ACC112 (cell line): Measurements from ENCODE around the gene EHD3.

Experiments used
- H2AFZ ChIP-seq: fragments of 200-600 bp; sonication (generic); one replicate; pipeline ENCODE4 v1.6.0; 2017; ENCODE audit warnings: antibody characterized with exemption, low read length; ENCODE audit not compliant: unreplicated experiment
- H3K27ac ChIP-seq: fragments of 200-600 bp; sonication (generic); 2 replicates; pipeline ENCODE4 v1.5.1; 2014; ENCODE audit warnings: low read depth, mild to moderate bottlenecking, antibody characterized with exemption, low read length, moderate library complexity
- H3K27me3 ChIP-seq: fragments of 200-600 bp; sonication (generic); 2 replicates; pipeline ENCODE4 v1.6.1; 2014; ENCODE audit warnings: mild to moderate bottlenecking, antibody characterized with exemption, low read length, moderate library complexity, mixed read lengths; ENCODE audit not compliant: insufficient read depth
- H3K36me3 ChIP-seq: fragments of 200-600 bp; sonication (generic); 2 replicates; pipeline ENCODE4 v1.6.1; 2016; ENCODE audit warnings: mild to moderate bottlenecking, antibody characterized with exemption, low read length, moderate library complexity, mixed read lengths; ENCODE audit not compliant: insufficient read depth
- H3K4me1 ChIP-seq: fragments of 200-600 bp; sonication (generic); one replicate; pipeline ENCODE4 v1.6.1; 2016; ENCODE audit warnings: low read length, mixed read lengths; ENCODE audit not compliant: insufficient read depth, unreplicated experiment, control insufficient read depth
- H3K4me3 ChIP-seq: fragments of 200-600 bp; sonication (generic); 2 replicates; pipeline ENCODE4 v1.5.1; 2014; ENCODE audit warnings: mild to moderate bottlenecking, low read depth, low read length
- H3K79me2 ChIP-seq: fragments of 200-600 bp; sonication (generic); one replicate; pipeline ENCODE4 v1.6.0; 2016; ENCODE audit warnings: low read length; ENCODE audit not compliant: control insufficient read depth, unreplicated experiment, insufficient read depth

EHD3 gene

GRCh38 chr2:31223749-31224148 lies 10.2 kb upstream of the EHD3 start:
- Histone ChIP-seq H3K36me3 (no peaks in the 10 kb centered on the region), H3K27ac (no peak overlapping the region), H3K79me2 (no peaks in the 10 kb centered on the region), H2AFZ (no peak overlapping the region), H3K27me3 (peaks cover 91% of the 10 kb centered on the region), H3K4me1 (no peaks in the 10 kb centered on the region), H3K4me3 (no peak overlapping the region)

GRCh38 chr2:31226266-31226665 lies 7.7 kb upstream of the EHD3 start:
- H3K79me2 ChIP-seq: no peaks in the 10 kb centered on the region
- peaks cover 88% of the 10 kb centered on the region for H3K27me3 ChIP-seq
- no peaks in the 10 kb centered on the region for H3K4me1 ChIP-seq
- H3K4me3 ChIP-seq: no peak overlapping the region
- no peaks in the 10 kb centered on the region for H3K36me3 ChIP-seq
- no peak overlapping the region for H2AFZ ChIP-seq
- H3K27ac ChIP-seq: no peak overlapping the region

- no peaks in the 10 kb centered on the region for H3K36me3 ChIP-seq
- H3K79me2 ChIP-seq: no peaks in the 10 kb centered on the region
- no peak overlapping the region for H2AFZ ChIP-seq
- H3K4me3 ChIP-seq: no peak overlapping the region
- H3K27ac ChIP-seq: no peak overlapping the region
- H3K27me3 ChIP-seq: peaks cover 88% of the 10 kb centered on the region
- H3K4me1 ChIP-seq: no peaks in the 10 kb centered on the region
Measured at GRCh38 chr2:31227110-31227509, 6.8 kb upstream of the EHD3 start.

GRCh38 chr2:31227711-31228125 lies 6.2 kb upstream of the EHD3 start:
- Histone ChIP-seq H3K27me3 (peaks cover 82% of the 10 kb centered on the region), H3K36me3 (no peaks in the 10 kb centered on the region), H3K27ac (no peak overlapping the region), H3K4me1 (no peaks in the 10 kb centered on the region), H2AFZ (no peak overlapping the region), H3K4me3 (no peak overlapping the region), H3K79me2 (no peaks in the 10 kb centered on the region)

GRCh38 chr2:31228717-31229116 lies 5.2 kb upstream of the EHD3 start:
- H3K4me3 ChIP-seq: no peak overlapping the region
- no peak overlapping the region for H3K27ac ChIP-seq
- no peak overlapping the region for H2AFZ ChIP-seq
- H3K36me3 ChIP-seq: no peaks in the 10 kb centered on the region
- no peaks in the 10 kb centered on the region for H3K79me2 ChIP-seq
- H3K4me1 ChIP-seq: no peaks in the 10 kb centered on the region
- H3K27me3 ChIP-seq: peaks cover 75% of the 10 kb centered on the region

GRCh38 chr2:31230751-31231150 lies 3.2 kb upstream of the EHD3 start:
- Histone ChIP-seq H3K27me3 (peaks cover 59% of the 10 kb centered on the region), H3K36me3 (no peaks in the 10 kb centered on the region), H3K27ac (no peak overlapping the region), H2AFZ (no peak overlapping the region), H3K4me1 (peaks cover 2% of the 10 kb centered on the region), H3K4me3 (no peak overlapping the region), H3K79me2 (no peaks in the 10 kb centered on the region)

GRCh38 chr2:31231571-31232302 lies 2.2 kb upstream of the EHD3 start:
- peaks cover 50% of the 10 kb centered on the region for H3K27me3 ChIP-seq
- H3K36me3 ChIP-seq: no peaks in the 10 kb centered on the region
- H3K79me2 ChIP-seq: no peaks in the 10 kb centered on the region
- peaks cover 5% of the 10 kb centered on the region for H3K4me1 ChIP-seq
- H3K4me3 ChIP-seq: no peak overlapping the region
- H2AFZ ChIP-seq: no peak overlapping the region
- H3K27ac ChIP-seq: no peak overlapping the region

GRCh38 chr2:31232586-31232985 lies 1.4 kb upstream of the EHD3 start:
- Histone ChIP-seq H3K27me3 (peaks cover 41% of the 10 kb centered on the region), H3K4me1 (peaks cover 5% of the 10 kb centered on the region), H3K4me3 (no peak overlapping the region), H3K27ac (no peak overlapping the region), H2AFZ (no peak overlapping the region), H3K79me2 (no peaks in the 10 kb centered on the region), H3K36me3 (no peaks in the 10 kb centered on the region)

GRCh38 chr2:31233231-31233630 lies 721 bp upstream of the EHD3 start:
- no peak overlapping the region for H2AFZ ChIP-seq
- no peak overlapping the region for H3K27ac ChIP-seq
- peaks cover 5% of the 10 kb centered on the region for H3K4me1 ChIP-seq

GRCh38 chr2:31234683-31235503 lies 941 bp downstream of the EHD3 start:
- no peak overlapping the region for H3K27ac ChIP-seq
- peak overlapping the region; percentile 90 for H3K4me3 ChIP-seq
- no peaks in the 10 kb centered on the region for H3K36me3 ChIP-seq
- peaks cover 5% of the 10 kb centered on the region for H3K4me1 ChIP-seq
- H3K79me2 ChIP-seq: no peaks in the 10 kb centered on the region
- H2AFZ ChIP-seq: peak overlapping the region; percentile 87
- H3K27me3 ChIP-seq: peaks cover 22% of the 10 kb centered on the region

More at GRCh38 chr2:31233231-31233630, 721 bp upstream of the EHD3 start:
- H3K36me3 ChIP-seq: no peaks in the 10 kb centered on the region
- H3K79me2 ChIP-seq: no peaks in the 10 kb centered on the region
- H3K27me3 ChIP-seq: peaks cover 35% of the 10 kb centered on the region
- H3K4me3 ChIP-seq: peak overlapping the region; percentile 90

GRCh38 chr2:31235504-31235902 lies 1.6 kb downstream of the EHD3 start:
- H3K27ac ChIP-seq: no peak overlapping the region
- H3K27me3 ChIP-seq: peaks cover 16% of the 10 kb centered on the region
- no peak overlapping the region; the same call in 1 of the 2 replicates for H3K4me3 ChIP-seq
- no peaks in the 10 kb centered on the region for H3K79me2 ChIP-seq
- no peak overlapping the region for H2AFZ ChIP-seq
- no peaks in the 10 kb centered on the region for H3K36me3 ChIP-seq
- H3K4me1 ChIP-seq: peaks cover 5% of the 10 kb centered on the region
